Measurements from ENCODE around the gene DSCAM.

DSCAM gene

GRCh38 chr21:40208206-40208947 lies 638.6 kb downstream of the DSCAM start:
- H3K4me3 ChIP-seq (replicated peaks; ENCODE audit: low read depth, low read length) = no peak overlapping the region
- DNase-seq (ENCODE audit: low read depth) = no peak
- TF ChIP-seq CTCF (IDR thresholded peaks at IDR 0.05; ENCODE audit: low read length, missing control alignments) = no peak

GRCh38 chr21:40200946-40201345 lies 646.0 kb downstream of the DSCAM start:
- no peak for DNase-seq (ENCODE audit: low read depth)
- TF ChIP-seq CTCF (IDR thresholded peaks at IDR 0.05; ENCODE audit: low read length, missing control alignments) = no peak
- no peak overlapping the region for H3K4me3 ChIP-seq (replicated peaks; ENCODE audit: low read depth, low read length)

GRCh38 chr21:40200126-40200525 lies 646.8 kb downstream of the DSCAM start:
- no peak for TF ChIP-seq CTCF (IDR thresholded peaks at IDR 0.05; ENCODE audit: low read length, missing control alignments)
- DNase-seq (ENCODE audit: low read depth) = no peak

GRCh38 chr21:40194185-40194980 lies 652.6 kb downstream of the DSCAM start:
- no peak for TF ChIP-seq CTCF (IDR thresholded peaks at IDR 0.05; ENCODE audit: low read length, missing control alignments)
- DNase-seq (ENCODE audit: low read depth) = no peak
- H3K4me3 ChIP-seq (replicated peaks; ENCODE audit: low read depth, low read length) = no peak overlapping the region

More at GRCh38 chr21:40200126-40200525, 646.8 kb downstream of the DSCAM start:
- no peak overlapping the region for H3K4me3 ChIP-seq (replicated peaks; ENCODE audit: low read depth, low read length)

GRCh38 chr21:40191616-40192015 lies 655.3 kb downstream of the DSCAM start:
- no peak overlapping the region for H3K4me3 ChIP-seq (replicated peaks; ENCODE audit: low read depth, low read length)
- no peak for TF ChIP-seq CTCF (IDR thresholded peaks at IDR 0.05; ENCODE audit: low read length, missing control alignments)
- no peak for DNase-seq (ENCODE audit: low read depth)

DNA sequence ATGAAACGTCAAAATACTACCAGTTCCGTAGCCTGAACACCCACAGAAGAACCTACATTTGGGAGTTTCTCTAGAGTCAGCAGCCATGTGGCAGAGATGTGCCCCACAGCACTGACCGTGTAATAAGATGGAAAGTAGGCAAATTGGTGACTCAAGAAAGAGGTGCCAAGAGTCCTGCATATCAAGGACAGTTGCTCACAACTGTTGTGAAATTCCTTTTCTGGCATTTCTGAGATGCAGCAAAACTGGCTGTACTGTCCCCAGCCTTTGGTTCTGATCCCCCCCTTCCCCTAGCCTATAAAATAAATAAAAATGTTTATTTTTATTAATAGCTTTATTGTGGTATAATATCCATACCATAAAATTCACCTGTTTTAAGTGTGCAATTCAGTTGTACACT lies 655.8 kb downstream of the DSCAM start:
- no peak for DNase-seq (ENCODE audit: low read depth)
- TF ChIP-seq CTCF (IDR thresholded peaks at IDR 0.05; ENCODE audit: low read length, missing control alignments) = no peak
- H3K4me3 ChIP-seq (replicated peaks; ENCODE audit: low read depth, low read length) = no peak overlapping the region
